Measurements from ENCODE around the gene MDK. TPM values are rescaled to one million over a fixed set of nuclear protein-coding genes. Genes with fewer than 3 reads are reported as not detected.

MDK gene
- total and polyA plus RNA-seq, 2 of the 13 experiments (the other 11 are each of a cell fraction or from before 2014, with no cell fraction given): 312 to 407 TPM

DNA sequence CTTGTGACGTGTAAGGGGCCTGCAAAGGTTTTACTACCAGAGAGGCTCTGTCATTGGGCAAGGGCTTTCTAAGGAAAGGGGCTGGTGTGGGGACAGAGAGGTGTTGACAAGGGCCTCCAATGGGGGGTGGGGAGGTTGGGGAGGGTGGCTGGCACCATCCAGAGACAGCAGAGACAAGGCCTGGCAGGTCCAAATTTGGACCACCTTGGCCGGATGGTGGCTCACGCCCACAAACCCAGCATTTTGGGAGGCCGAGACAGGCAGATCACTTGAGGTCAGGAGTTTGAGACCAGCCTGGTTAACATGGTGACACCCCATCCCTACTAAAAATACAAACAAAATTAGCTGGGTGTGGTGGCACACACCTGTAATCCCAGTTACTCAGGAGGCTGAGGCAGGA is 12.3 kb downstream of the MDK start (continued):
- TF ChIP-seq, protein P1, sequence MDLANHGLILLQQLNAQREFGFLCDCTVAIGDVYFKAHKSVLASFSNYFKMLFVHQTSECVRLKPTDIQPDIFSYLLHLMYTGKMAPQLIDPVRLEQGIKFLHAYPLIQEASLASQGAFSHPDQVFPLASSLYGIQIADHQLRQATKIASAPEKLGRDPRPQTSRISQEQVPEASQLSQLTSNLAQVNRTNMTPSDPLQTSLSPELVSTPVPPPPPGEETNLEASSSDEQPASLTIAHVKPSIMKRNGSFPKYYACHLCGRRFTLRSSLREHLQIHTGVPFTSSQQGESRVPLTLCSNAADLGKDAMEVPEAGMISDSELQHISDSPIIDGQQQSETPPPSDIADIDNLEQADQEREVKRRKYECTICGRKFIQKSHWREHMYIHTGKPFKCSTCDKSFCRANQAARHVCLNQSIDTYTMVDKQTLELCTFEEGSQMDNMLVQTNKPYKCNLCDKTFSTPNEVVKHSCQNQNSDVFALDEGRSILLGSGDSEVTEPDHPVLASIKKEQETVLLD (CRISPR knock-in tag; IDR thresholded peaks at IDR 0.05; ENCODE audit: low read depth): no peak
- TF ChIP-seq, protein P2, sequence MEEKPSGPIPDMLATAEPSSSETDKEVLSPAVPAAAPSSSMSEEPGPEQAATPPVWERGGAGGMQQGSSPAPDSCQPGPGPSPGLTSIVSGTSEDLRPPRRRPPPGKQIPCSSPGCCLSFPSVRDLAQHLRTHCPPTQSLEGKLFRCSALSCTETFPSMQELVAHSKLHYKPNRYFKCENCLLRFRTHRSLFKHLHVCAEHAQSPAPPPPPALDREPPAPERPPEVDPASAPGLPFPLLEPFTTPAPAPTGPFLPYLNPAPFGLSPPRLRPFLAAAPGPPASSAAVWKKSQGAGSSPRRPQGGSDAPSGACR (CRISPR knock-in tag; IDR thresholded peaks at IDR 0.05): no peak
- TF ChIP-seq PAF1 (CRISPR knock-in tag; IDR thresholded peaks at IDR 0.05) (no peak), FOXP1 (IDR thresholded peaks at IDR 0.05) (no peak), FOXP1 (CRISPR knock-in tag; IDR thresholded peaks at IDR 0.05) (no peak), ZNF24 (IDR thresholded peaks at IDR 0.05) (no peak), SKI (IDR thresholded peaks at IDR 0.05; ENCODE audit: partially characterized antibody) (no peak), CHCHD3 (CRISPR knock-in tag; IDR thresholded peaks at IDR 0.05) (no peak), ZNF747 (CRISPR knock-in tag; IDR thresholded peaks at IDR 0.05; ENCODE audit: borderline replicate concordance) (no peak)
- TF ChIP-seq, protein P3, sequence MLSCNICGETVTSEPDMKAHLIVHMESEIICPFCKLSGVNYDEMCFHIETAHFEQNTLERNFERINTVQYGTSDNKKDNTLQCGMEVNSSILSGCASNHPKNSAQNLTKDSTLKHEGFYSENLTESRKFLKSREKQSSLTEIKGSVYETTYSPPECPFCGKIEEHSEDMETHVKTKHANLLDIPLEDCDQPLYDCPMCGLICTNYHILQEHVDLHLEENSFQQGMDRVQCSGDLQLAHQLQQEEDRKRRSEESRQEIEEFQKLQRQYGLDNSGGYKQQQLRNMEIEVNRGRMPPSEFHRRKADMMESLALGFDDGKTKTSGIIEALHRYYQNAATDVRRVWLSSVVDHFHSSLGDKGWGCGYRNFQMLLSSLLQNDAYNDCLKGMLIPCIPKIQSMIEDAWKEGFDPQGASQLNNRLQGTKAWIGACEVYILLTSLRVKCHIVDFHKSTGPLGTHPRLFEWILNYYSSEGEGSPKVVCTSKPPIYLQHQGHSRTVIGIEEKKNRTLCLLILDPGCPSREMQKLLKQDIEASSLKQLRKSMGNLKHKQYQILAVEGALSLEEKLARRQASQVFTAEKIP (CRISPR knock-in tag; IDR thresholded peaks at IDR 0.05; ENCODE audit: borderline replicate concordance): no peak

DNA sequence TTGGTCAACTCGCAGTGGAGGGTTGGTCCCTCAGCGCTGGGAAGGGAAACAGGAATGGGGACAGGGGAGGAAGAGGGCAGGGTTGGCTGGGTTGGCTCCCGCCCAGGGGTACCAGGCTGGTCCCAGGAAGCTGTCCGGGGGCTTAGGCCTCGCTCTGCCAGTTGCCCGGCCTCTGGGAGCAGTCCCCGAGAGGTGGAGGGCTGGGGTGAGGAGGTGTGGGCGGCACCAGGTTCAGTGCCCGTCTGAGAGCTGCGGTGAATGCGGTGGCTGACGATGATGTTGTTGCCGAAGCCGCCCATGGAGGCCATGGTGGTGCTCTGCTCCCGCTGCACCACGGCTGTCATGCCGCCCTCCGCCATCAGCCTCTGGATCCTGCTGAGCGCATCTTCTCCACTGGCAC is 16.1 kb downstream of the MDK start:
- Histone ChIP-seq H3K9me3 (ENCODE audit: low read length) (no peaks in the 10 kb centered on the region), H3K27ac (ENCODE audit: extremely low read length, insufficient read depth, low read length) (no peak overlapping the region), H3K27me3 (ENCODE audit: control insufficient read depth in 1 of 2, insufficient read depth in 2 of 2, low read length in 2 of 2) (no peaks in the 10 kb centered on the region), H4K20me1 (ENCODE audit: insufficient read depth, low read length) (peaks cover 13% of the 10 kb centered on the region; the same call in 1 of the 2 replicates), H3K36me3 (replicated peaks in 1 of 2; ENCODE audit: control insufficient read depth in 1 of 2, insufficient read depth in 2 of 2, low read length in 2 of 2) (peaks cover 21 to 41% of the 10 kb centered on the region in 2 experiments), H3K4me3 (replicated peaks in 1 of 3; ENCODE audit: insufficient read depth in 1 of 3, low read depth in 2 of 3, low read length in 3 of 3) (no peak overlapping the region), H3K79me2 (ENCODE audit: insufficient read depth, low read length) (no peaks in the 10 kb centered on the region), H3K4me1 (ENCODE audit: insufficient read depth, low read length) (peaks cover 10% of the 10 kb centered on the region), H3K4me2 (ENCODE audit: low read depth, low read length) (no peak overlapping the region), H3K9ac (ENCODE audit: insufficient read depth, low read depth, low read length) (no peak overlapping the region), H2AFZ (ENCODE audit: low read length) (no peak overlapping the region)
- whole genome bisulfite sequencing (ENCODE audit: low lambda C conversion rate): 98% methylated on average over 14 of the region's 19 CpGs
- peak; percentile 56 for TF ChIP-seq AGO2 (optimal IDR thresholded peaks at IDR 0.05; ENCODE audit: low read depth, low read length)
- TF ChIP-seq RELA (CRISPR knock-in tag; IDR thresholded peaks at IDR 0.05): no peak
- ChIA-PET POLR2A (no interaction called here), CTCF (ENCODE audit: low intra/inter-chr PET ratio, low total read pairs) (no interaction called here)
- FAIRE-seq (no peak), DNase-seq (ENCODE audit: low spot score) (no peak), ATAC-seq (no peak)
- in situ Hi-C loops (cut with HindIII; ENCODE audit: extremely low pct_ligation_motif_present, low pct_unique_long_range_greater_than_20kb) (no loop called here), intact Hi-C loops (cut with micrococcal nuclease; ENCODE audit: unreplicated experiment) (no loop called here)
- no TSS peak for BruUV-seq (replicated peaks)

Data from HepG2 (cell line).